A673 (cell line): Measurements from ENCODE around the gene IRAK3. TPM values are rescaled to one million over a fixed set of nuclear protein-coding genes. Genes with fewer than 3 reads are reported as not detected.
"Not testable (repeated sequence)": the region's sequence is repeated elsewhere in the genome, so short reads cannot be mapped to it uniquely, and the experiment has no call there.

Source experiments
- BruUV-seq: library from RNA; stranded (reverse); fragments of 400-500 nt; replicated peaks from 2 replicates; lab custom pipeline; 2021; lab: Mats Ljungman, UMichigan
- CTCF ChIA-PET: fragments of 300-600 bp; sonication (Branson Sonifier 250); formaldehyde crosslinking; loops from one replicate; lab custom pipeline; 2022; ENCODE audit warnings: antibody characterized with exemption; lab: Charles Lee
- POLR2A ChIA-PET: fragments of 300-600 bp; sonication (Branson Sonifier 250); formaldehyde crosslinking; loops from one replicate; lab custom pipeline; 2022; ENCODE audit warnings: antibody characterized with exemption; ENCODE audit not compliant: low non-redundant PET; lab: Charles Lee
- DNase-seq: peaks from one replicate; pipeline ENCODE4 v3.0.0-alpha.2; 2015; ENCODE audit warnings: low spot score
- H3K27ac ChIP-seq: fragments of 200-600 bp; sonication (generic); 2 replicates; pipeline ENCODE4 v1.5.1; 2016; ENCODE audit warnings: mixed run types, low read depth, mild to moderate bottlenecking, mixed read lengths, antibody characterized with exemption, low read length; ENCODE audit not compliant: poor library complexity, severe bottlenecking
- H3K27me3 ChIP-seq: fragments of 200-600 bp; sonication (generic); replicated peaks from 2 replicates; pipeline ENCODE4 v1.6.1; 2017; ENCODE audit warnings: mixed run types, low read depth, mild to moderate bottlenecking, mixed read lengths, antibody characterized with exemption, low read length; ENCODE audit not compliant: insufficient read depth, poor library complexity
- H3K36me3 ChIP-seq: fragments of 200-600 bp; sonication (generic); 2 replicates; pipeline ENCODE4 v1.6.1; 2016; ENCODE audit warnings: mixed run types, mild to moderate bottlenecking, mixed read lengths, antibody characterized with exemption, low read length; ENCODE audit not compliant: insufficient read depth, poor library complexity, severe bottlenecking
- H3K4me1 ChIP-seq: fragments of 200-600 bp; sonication (generic); 2 replicates; pipeline ENCODE4 v1.6.1; 2017; ENCODE audit warnings: mixed run types, mild to moderate bottlenecking, mixed read lengths, antibody characterized with exemption, low read length; ENCODE audit not compliant: insufficient read depth, poor library complexity, severe bottlenecking
- H3K4me3 ChIP-seq: fragments of 200-600 bp; sonication (generic); 2 replicates; pipeline ENCODE4 v1.5.1; 2016; ENCODE audit warnings: low read depth, mixed run types, mild to moderate bottlenecking, mixed read lengths, low read length; ENCODE audit not compliant: poor library complexity, severe bottlenecking
- H3K9me3 ChIP-seq: fragments of 200-600 bp; sonication (generic); 2 replicates; pipeline ENCODE4 v1.6.1; 2016; ENCODE audit warnings: mixed run types, low read depth, mild to moderate bottlenecking, mixed read lengths, antibody characterized with exemption, low read length; ENCODE audit not compliant: poor library complexity, severe bottlenecking
- CTCF ChIP-seq: fragments of 300-800, 200-600 bp; sonication (generic); conservative IDR thresholded peaks from 2 replicates; pipeline ENCODE4 v1.5.1; 2017; ENCODE audit warnings: low read depth, mild to moderate bottlenecking, antibody characterized with exemption, low read length, moderate library complexity, mixed read lengths
- EZH2 ChIP-seq: fragments of 200-600 bp; sonication (generic); IDR thresholded peaks from 2 replicates; pipeline ENCODE4 v1.6.1; 2017; ENCODE audit warnings: borderline replicate concordance, low read depth, mild to moderate bottlenecking, mixed read lengths, antibody characterized with exemption, low read length; ENCODE audit not compliant: poor library complexity, severe bottlenecking
- intact Hi-C: fragments of 100-400 bp; cut with micrococcal nuclease; formaldehyde crosslinking; loops from one replicate; pipeline ENCODE4 v1.10.0; 2022; ENCODE audit not compliant: unreplicated experiment
- total RNA-seq: library from RNA; stranded (reverse); gene quantifications from 2 replicates; pipeline ENCODE4 v1.2.3, GENCODE V29; 2021

The IRAK3 gene
- total RNA-seq, 1 experiment from 2014 or later, result 0.19 TPM

GRCh38 chr12:66176105-66176900, 12.7 kb upstream of the IRAK3 start:
- no peaks in the 10 kb centered on the region for H3K4me1 ChIP-seq
- DNase-seq, result no peak
- no peak overlapping the region for H3K4me3 ChIP-seq
- H3K36me3 ChIP-seq, result no peaks in the 10 kb centered on the region
- H3K27ac ChIP-seq, result no peak overlapping the region
- CTCF ChIA-PET, result no interaction called here
- intact Hi-C loops, result no loop called here
- no peaks in the 10 kb centered on the region for H3K9me3 ChIP-seq
- H3K27me3 ChIP-seq, result no peaks in the 10 kb centered on the region
- POLR2A ChIA-PET, result no interaction called here
- TF ChIP-seq EZH2 (no peak), CTCF (no peak)
- no TSS peak for BruUV-seq

GRCh38 chr12:66182956-66183355, 6.1 kb upstream of the IRAK3 start:
- BruUV-seq, result no TSS peak
- DNase-seq, result no peak
- H3K4me3 ChIP-seq, result no peak overlapping the region
- no peaks in the 10 kb centered on the region for H3K27me3 ChIP-seq
- CTCF ChIA-PET, result interaction anchor here (1.4 kb wide), 1 partner anchor 14 kb away, joined by 7 read pairs; no protein-coding TSS in a partner anchor
- no peaks in the 10 kb centered on the region for H3K4me1 ChIP-seq
- POLR2A ChIA-PET, result no interaction called here
- intact Hi-C loops, result no loop called here
- no peaks in the 10 kb centered on the region for H3K9me3 ChIP-seq
- H3K36me3 ChIP-seq, result no peaks in the 10 kb centered on the region
- TF ChIP-seq CTCF (no peak), EZH2 (no peak)
- H3K27ac ChIP-seq, result no peak overlapping the region

- intact Hi-C loops, H3K27ac ChIP-seq, BruUV-seq, DNase-seq, H3K4me3 ChIP-seq, H3K36me3 ChIP-seq, CTCF ChIA-PET, H3K27me3 ChIP-seq, H3K4me1 ChIP-seq, POLR2A ChIA-PET, H3K9me3 ChIP-seq: not testable (repeated sequence)
Measured at GRCh38 chr12:66184822-66185221, 4.2 kb upstream of the IRAK3 start.

GRCh38 chr12:66187036-66187435, 2.0 kb upstream of the IRAK3 start:
- POLR2A ChIA-PET, result no interaction called here
- H3K4me1 ChIP-seq, result no peaks in the 10 kb centered on the region
- no TSS peak for BruUV-seq
- H3K9me3 ChIP-seq, result no peaks in the 10 kb centered on the region
- intact Hi-C loops, result no loop called here
- peaks cover 4% of the 10 kb centered on the region for H3K27me3 ChIP-seq
- CTCF ChIA-PET, result no interaction called here
- no peak overlapping the region for H3K4me3 ChIP-seq
- DNase-seq, result no peak
- no peak overlapping the region for H3K27ac ChIP-seq
- TF ChIP-seq CTCF (no peak), EZH2 (no peak)
- no peaks in the 10 kb centered on the region for H3K36me3 ChIP-seq
